ENCODE data around the gene ZNF341.

Gene ZNF341

GRCh38 chr20:33709398-33709797, 22.4 kb upstream of the ZNF341 start:
- TF ChIP-seq, protein P1, sequence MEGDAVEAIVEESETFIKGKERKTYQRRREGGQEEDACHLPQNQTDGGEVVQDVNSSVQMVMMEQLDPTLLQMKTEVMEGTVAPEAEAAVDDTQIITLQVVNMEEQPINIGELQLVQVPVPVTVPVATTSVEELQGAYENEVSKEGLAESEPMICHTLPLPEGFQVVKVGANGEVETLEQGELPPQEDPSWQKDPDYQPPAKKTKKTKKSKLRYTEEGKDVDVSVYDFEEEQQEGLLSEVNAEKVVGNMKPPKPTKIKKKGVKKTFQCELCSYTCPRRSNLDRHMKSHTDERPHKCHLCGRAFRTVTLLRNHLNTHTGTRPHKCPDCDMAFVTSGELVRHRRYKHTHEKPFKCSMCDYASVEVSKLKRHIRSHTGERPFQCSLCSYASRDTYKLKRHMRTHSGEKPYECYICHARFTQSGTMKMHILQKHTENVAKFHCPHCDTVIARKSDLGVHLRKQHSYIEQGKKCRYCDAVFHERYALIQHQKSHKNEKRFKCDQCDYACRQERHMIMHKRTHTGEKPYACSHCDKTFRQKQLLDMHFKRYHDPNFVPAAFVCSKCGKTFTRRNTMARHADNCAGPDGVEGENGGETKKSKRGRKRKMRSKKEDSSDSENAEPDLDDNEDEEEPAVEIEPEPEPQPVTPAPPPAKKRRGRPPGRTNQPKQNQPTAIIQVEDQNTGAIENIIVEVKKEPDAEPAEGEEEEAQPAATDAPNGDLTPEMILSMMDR (IDR thresholded peaks at IDR 0.05) = no peak

GRCh38 chr20:33709905-33710541, 21.8 kb upstream of the ZNF341 start:
- TF ChIP-seq, protein P1 (IDR thresholded peaks at IDR 0.05) = no peak

DNA sequence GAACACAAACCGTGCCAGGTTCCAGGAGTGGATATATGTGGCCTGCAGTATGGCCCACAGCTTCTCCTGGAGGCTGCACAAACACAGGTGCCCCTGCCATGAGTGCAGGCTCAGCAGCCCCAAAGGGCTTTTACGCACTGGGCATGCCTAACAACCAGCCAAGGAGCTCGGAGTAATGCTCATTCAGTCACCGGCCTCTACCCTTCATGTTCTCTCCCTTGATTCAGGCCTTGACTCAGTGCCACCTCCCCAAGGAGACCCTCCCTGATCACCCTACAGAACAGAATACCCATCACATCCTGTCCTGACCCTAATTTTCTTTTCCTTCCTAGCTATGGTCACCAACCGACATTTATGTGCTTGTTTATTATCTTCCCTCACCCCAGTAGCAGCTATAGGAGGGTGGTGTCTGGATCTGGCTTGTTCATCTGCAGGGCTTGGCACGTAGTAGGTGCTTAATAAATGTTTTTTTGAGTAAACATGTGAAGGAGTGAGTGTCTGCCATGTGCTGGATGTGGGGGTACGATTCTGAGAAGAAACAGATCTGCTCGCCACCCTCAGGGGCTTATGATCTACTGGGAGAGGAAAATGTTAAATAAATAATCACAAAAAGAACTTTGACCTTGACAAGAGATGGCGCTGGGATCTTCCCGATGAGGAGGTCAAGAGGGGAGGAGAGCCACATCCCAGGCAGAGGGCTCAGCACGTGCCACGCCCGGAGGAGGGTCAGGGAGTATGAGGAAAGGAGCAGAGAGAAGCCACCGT, 20.9 kb upstream of the ZNF341 start:
- TF ChIP-seq, protein P1 (IDR thresholded peaks at IDR 0.05) = no peak

DNA sequence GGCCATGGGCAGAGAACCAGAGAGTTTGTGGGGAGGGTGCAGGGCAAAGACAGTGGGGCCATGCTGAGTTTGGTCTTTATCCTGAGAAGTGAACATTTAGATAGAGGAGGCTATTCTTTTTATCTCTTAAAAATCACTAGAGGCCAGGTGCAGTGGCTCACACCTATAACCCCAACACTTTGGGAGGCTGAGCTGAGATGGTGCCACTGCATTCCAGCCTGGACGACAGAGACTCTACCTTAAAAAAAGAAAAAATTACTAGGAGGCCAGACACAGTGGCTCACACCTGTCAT, 20.4 kb upstream of the ZNF341 start:
- TF ChIP-seq, protein P1 (IDR thresholded peaks at IDR 0.05) = no peak

DNA sequence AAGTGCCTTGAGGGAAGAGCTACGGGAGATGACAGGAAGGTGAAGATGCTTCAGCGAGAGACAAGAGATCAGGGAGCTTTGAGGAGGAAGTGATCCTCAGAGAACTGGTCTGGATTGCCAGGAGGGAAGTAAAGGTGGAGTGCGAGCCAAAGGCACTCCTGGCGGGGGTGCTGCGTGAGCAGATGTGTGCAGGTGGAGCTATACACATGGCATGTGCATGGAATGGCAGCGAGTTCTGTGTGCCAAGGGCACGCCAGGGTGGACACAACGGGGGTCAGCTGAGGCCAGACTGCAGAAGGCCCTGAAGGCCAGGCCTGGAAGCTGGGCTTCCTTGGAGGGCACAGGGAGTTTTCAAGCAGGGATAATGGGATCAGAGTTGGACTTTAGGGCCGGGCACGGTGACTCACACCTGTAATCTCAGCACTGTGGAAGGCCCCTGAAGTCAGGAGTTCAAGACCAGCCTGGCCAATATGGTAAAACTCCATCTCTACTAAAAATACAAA, 17.9 kb upstream of the ZNF341 start:
- TF ChIP-seq, protein P1 (IDR thresholded peaks at IDR 0.05) = no peak

- TF ChIP-seq, protein P1 (IDR thresholded peaks at IDR 0.05) = no peak
These were observed 15.3 kb upstream of the ZNF341 start for GRCh38 chr20:33716498-33716897.

GRCh38 chr20:33719277-33719988, 12.4 kb upstream of the ZNF341 start:
- TF ChIP-seq, protein P1 (IDR thresholded peaks at IDR 0.05) = no peak

Measured in LNCAP (cell line).